GM15510 (cell line): Measurements from ENCODE around the gene NXF3.

Source experiments
- POLR2A ChIP-seq: IDR thresholded peaks from 3 replicates; pipeline ENCODE4 v1.6.1; 2011; ENCODE audit warnings: borderline replicate concordance; ENCODE audit not compliant: insufficient read length; ENCODE audit errors: extremely low read depth

The NXF3 gene, protein sequence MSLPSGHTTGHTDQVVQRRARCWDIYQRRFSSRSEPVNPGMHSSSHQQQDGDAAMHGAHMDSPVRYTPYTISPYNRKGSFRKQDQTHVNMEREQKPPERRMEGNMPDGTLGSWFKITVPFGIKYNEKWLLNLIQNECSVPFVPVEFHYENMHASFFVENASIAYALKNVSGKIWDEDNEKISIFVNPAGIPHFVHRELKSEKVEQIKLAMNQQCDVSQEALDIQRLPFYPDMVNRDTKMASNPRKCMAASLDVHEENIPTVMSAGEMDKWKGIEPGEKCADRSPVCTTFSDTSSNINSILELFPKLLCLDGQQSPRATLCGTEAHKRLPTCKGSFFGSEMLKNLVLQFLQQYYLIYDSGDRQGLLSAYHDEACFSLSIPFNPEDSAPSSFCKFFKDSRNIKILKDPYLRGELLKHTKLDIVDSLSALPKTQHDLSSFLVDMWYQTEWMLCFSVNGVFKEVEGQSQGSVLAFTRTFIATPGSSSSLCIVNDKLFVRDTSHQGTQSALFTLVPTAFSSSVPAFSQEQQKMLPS

DNA sequence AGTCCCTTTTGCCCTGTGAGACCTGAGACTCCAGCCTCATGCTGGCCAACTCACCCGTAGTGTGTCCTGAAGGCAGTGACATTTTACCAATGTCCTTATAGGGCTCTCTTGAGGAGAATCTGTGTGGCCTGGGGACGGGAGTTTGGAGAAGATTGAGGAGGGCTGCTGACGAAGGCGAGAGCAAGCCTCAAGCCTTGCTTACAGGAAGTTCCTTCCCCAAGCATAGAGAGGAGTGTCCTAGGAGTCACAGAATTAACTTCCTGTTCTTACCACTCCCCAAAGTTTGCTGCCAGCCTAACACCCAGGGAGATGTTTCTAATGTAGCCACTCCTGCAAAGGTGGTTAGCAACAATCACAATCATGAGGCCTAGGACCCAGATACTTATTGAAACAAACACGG lies at the start of gene NXF3:
Gene NXF3 (minus strand): TSS at position 202 of the 400 bp plus-strand sequence. CDS start 120 bp downstream, at position 82.
- TF ChIP-seq POLR2A = no peak

DNA sequence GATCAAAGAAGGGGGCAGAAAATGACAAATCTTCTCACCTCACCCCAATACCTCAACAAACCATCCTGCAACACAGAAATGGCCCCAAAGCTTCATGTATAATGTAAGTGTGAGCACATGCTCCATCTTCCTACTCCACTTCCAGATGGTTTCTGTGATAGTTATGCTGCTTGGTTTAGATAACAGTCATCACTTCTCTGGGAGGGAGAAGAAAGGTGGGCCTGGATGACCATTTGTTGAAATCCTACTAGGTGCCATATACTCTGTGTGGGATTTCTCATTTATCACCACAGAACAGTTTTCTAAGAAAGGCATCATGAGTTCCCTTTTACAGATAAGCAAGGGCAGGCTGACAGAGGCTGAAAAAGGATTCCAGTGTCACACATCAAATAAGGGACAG lies 31.3 kb upstream of the NXF3 start:
- TF ChIP-seq POLR2A = no peak

DNA sequence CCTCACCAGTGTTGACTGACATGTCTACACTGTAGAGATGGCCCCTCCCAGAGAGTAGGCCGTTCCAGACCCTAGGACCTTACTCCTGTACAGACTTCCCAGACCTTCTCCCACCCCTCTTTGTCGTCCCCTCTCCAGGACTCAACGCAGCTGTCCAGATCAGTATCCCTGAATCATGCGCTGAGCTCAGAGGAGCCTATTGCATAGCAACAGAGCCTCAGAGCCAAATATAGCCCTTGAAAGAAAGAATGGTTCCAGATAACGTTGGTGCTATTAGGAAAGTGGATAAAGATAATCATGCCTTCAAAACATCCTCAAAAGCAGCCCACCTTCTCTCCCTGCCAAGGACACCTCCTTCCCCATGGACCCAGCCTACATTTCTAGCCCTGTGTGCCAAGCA lies 27.8 kb upstream of the NXF3 start:
- no peak for TF ChIP-seq POLR2A

DNA sequence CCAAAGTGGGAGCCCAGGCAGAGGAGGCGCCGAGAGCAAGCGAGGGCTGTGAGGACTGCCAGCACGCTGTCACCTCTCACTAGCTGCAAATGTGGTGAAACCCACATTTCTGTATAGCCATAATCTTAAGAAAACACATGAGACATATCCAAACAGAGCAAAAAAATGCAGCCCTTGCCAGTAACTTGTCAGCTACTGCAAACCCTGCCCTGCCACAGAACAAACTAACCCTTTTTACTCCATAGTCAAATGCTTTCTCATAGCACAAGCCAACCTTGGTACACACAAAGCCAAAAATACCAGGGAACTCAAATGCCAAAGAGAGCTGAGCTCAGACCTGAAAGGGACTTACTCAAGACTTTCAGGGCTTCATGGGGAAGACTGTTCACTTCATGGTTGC lies 14.9 kb upstream of the NXF3 start:
- no peak for TF ChIP-seq POLR2A

DNA sequence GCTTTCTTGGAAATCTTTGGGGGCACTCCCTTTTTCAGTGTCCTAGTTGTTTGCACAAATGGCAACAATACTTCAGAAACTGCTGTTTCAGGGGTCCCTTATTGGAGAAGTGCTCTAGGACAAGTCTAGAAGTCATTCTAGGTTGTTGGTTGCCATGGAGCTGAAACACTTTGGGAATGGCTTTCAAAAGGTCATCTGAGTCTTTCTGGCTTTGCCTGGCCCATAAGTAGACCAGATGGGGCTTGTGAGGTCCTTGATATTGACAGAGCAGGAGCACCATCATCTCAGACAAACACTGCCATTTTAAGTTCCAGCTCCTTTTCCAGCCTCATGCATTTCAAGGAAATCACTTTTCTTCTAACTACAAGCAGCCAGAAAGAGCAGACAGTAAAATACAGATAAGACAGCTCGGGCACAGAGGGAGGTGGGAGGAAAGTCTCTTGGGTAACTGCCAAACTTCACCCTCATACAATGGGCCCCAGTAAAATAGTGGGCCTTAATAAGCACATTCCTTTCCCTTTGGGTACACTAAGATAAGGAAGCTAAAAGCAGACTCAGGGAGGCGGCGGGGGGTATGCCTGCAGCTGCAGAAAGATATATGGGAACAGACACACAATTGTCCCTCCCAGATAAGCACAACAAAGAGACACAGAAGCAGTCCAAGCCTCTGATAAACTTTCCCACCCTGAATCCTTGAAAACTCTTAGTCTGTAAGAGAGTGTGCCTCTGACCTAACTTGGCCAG lies 8.5 kb upstream of the NXF3 start:
- no peak for TF ChIP-seq POLR2A

DNA sequence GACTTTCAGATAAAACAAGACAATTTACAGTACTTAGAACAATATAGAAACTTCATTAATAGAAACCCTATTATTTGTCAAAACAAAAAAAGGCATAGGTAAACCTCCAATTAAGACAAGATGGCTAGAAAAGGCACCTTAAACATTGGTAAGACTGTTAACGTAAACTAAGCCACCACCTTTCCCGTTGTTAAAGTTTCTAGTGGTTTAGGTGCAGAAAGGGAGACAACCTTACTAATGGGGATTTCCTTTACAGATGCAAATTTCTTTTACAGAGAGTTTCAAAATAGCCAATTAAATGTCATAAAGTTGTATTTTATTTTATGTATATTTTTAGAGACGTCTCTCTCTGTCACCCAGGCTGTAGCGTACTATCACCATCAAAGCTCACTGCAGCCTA lies 7.5 kb upstream of the NXF3 start:
- TF ChIP-seq POLR2A = no peak

DNA sequence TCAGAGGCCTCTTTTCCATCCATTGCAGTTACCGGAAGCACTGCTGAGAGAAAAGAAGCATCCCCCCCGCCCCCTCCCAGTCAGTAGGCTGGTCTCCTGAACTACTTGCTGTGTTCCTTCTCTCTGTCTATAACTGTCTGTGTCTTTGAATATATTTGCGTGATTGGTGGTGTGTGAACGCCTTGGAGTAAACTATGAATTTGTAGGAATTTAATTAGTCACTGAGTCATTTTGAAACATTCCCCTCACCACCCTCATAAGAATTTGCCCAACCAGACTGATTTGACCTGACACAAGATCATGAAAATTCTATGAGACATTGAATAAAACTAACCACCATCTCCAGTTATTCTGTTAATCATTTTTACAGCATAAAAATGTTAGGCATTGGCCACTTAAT lies 6.7 kb upstream of the NXF3 start:
- TF ChIP-seq POLR2A = no peak

DNA sequence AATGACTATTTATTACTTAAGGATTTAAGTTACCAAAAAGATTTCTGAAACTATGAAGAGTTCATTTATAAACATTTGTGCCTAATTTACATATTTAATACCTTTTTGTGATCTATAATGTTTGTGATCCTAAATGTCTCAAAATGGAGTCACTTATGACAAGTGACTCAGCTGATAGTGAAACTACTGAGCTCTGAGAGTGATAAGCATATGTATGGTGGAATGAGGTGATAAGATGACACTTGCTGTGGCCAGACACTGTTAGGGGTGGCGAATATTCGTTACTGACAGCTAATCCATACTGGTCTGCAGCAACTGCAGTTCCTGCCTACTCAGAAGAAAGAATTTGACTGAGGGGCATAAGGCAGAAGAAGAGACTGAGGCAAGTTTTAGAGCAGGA lies 5.5 kb upstream of the NXF3 start:
- no peak for TF ChIP-seq POLR2A

DNA sequence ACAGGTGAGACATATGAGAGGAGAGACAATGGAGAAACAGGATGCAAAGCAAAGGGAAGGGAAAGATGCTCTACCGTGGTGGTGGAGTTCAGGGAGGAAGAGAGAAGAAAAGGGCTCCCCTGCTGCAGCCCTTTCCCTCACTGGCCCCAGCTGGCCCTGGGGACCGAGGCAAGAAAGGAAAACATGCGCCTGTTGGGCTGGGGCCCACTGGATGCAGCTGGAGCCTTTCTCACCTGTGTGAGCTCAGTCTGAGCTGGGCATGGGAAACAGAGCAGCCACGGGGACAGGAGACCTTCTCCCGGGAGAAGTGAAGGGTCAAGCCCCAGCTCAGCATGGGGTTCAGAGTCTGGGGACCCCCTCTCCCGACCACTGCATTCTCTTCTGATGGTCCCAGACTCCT lies 11.9 kb downstream of the NXF3 start:
- TF ChIP-seq POLR2A = no peak

DNA sequence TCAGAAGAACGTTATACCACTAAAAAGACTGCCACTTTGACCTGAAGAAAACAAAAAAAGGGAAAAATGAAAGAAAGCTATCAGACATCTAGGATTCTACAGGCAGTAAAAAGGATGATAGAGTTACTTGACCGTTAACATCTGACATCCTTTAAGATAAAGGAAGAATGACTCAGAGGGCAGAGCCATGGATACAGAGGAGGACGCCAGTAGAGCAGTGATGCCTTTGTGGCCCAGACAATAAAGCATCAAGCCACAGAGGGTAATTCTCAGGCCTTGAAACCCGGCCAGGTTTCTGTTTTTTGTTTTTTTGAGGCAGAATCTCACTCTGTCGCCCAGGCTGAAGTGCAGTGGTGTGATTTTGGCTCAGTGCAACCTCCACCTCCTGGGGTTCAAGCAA lies 19.5 kb downstream of the NXF3 start:
- no peak for TF ChIP-seq POLR2A

DNA sequence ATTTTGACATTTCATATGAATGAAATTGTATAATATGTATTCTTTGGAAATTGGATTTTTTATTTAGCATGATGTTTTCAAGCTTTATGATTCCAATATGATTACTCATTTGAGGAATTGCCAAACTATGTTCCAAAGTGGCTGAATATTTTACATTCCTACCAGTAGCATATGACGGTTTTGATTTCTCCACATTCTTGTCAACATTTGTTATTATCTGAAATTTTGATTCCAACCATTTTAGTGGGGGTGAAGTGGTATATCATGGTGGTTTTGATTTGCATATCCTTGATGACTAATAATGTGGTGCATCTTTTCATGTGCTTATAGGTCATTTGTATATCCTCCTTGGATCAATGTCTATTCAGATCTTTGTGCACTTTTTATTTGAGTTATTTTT lies 26.3 kb downstream of the NXF3 start:
- no peak for TF ChIP-seq POLR2A

DNA sequence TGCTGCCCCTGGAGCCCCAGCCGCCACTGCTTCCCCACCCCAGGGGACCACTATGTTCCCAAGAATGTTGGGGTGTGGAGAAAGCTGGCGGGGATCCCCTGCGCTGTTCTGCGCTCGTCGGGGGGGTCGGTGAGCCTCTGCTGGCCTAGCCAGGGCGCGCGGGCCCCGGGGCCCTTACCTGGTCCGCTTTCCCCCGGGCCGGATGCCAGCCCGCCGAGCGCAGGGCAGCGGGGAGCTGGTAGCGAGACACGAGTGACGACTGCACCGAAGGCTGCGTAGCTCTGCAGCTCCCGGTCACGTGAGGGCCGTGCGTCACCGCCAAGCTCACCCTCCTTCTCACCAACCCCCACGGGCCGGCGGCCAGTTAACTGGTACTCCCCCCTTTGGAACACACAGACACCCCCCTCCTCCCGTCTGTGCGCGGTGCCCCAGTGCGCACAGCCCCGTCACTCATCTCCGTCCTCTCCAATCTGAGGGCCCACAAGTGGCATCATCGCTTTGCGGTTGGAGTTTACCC lies 29.0 kb downstream of the NXF3 start, which contains the start of gene BEX1:
Gene BEX1 (minus strand): TSS at position 254 of the 517 bp plus-strand sequence. CDS start 897 bp downstream, outside the sequence.
- TF ChIP-seq POLR2A = no peak

DNA sequence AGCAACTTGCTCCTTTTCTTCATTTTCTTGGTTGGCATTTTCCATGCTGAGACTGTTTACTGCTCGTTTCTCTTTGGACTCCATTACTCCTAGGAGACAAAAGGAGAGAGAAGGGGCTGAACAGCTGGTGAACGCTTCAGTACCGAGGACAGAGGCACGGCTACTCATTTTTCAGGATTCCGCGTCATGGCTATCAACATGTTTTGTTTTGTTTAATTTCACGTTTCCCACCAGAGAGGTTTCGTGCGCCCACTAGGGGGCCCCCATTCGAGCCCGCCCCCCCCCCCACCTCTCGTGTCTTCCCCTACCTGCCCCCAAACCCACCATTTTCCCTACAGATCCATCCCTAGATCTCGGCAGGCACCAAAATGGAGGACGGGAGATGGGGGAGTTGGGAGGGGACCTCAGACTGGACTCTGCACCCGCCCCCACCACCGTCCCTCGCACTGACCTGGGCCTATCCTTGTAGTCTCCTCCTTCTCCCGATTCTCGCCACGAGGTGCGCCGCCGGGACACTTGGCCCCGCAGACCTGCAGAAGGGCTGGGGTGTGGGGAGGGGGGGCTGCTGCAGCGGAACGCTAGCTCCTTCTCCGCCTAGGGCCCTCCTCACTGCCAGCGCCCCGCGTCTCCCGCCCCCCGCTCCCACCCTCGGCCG lies 29.6 kb downstream of the NXF3 start:
- TF ChIP-seq POLR2A = no peak

DNA sequence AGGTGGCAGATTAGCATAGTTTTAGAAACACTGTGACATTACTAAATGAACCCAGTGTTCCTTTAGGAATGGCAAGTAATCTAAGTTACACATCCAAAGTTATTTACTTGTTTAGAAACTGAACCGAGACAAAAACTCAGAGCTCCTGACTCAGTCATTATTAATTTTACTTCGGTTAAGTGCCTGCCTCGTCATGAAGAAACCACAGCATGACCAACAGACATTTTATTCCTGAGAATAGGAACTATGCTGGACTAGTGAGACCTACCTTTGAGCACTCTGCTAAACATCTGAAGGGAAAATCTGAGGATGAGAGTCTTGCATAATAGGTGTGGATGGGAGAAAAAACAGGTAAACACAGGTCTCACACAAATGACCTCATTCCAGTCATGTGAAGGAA lies 31.5 kb downstream of the NXF3 start:
- TF ChIP-seq POLR2A = no peak

DNA sequence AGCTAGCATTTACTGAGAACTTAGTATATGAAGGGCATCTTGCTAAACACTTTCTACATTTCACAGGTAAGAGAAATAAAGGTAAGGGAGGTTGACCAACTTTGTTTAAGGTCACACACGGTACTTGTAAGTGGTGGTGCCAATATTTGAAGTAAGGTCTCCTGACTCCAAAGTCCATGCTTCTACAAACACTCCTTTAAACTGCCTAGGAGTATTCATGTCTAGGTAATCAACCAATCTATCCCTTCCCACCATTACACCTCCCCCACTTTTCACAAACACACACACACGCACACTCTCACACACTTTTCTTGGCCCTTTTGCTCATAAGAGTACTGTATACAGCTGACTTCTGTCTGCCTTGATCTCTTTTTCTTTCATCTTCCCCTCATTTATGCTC lies 36.0 kb downstream of the NXF3 start:
- TF ChIP-seq POLR2A = no peak
